ENCODE measurements around the gene DDX5.
"Not testable (repeated sequence)": the region's sequence is repeated elsewhere in the genome, so short reads cannot be mapped to it uniquely, and the experiment has no call there.

DDX5 gene

DNA sequence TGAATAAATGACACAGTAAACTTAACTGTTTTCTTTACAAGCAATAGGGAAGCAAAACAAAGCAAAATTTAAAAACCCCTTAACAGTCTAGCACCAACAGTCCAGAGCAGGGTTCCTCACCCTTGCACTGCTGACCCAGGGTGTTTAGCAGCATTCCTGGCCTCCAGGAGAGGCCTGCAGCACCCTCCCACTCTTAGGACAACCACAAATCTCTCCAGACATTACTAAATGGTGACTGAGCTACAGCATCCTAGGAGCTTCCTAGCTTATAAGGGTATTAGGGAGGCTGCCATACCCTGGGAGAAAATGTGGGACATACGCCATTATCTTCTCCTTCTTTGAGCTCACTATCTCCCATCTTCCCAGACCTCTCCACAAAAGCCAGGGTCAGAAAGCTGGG is 25.1 kb downstream of the DDX5 start:
- TF ChIP-seq, protein P1, sequence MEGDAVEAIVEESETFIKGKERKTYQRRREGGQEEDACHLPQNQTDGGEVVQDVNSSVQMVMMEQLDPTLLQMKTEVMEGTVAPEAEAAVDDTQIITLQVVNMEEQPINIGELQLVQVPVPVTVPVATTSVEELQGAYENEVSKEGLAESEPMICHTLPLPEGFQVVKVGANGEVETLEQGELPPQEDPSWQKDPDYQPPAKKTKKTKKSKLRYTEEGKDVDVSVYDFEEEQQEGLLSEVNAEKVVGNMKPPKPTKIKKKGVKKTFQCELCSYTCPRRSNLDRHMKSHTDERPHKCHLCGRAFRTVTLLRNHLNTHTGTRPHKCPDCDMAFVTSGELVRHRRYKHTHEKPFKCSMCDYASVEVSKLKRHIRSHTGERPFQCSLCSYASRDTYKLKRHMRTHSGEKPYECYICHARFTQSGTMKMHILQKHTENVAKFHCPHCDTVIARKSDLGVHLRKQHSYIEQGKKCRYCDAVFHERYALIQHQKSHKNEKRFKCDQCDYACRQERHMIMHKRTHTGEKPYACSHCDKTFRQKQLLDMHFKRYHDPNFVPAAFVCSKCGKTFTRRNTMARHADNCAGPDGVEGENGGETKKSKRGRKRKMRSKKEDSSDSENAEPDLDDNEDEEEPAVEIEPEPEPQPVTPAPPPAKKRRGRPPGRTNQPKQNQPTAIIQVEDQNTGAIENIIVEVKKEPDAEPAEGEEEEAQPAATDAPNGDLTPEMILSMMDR (IDR thresholded peaks at IDR 0.05; ENCODE audit: low read depth, low read length, missing control alignments) = no peak
- DNase-seq (ENCODE audit: low read depth) = no peak
- no peak overlapping the region for H3K4me3 ChIP-seq (ENCODE audit: low read depth, low read length)

DNA sequence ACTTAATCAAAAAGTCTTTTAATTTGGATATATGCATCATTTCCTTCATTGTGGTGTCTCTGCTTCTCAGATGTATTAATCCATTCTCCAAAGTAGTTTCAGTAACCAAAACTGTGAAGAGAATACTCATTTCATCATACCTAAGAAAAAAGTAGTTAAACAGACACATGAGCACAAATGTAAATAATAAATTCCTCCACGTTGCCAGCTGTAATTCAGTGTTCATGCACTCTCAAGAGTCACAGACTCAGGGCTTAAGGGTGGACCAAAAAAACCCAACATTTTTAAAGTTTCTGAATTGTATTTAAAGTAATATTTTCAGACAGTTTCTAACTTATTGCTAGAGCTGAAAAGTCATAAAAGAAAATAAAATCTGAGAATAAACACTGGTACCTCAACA is 28.2 kb downstream of the DDX5 start:
- H3K4me3 ChIP-seq (ENCODE audit: low read depth, low read length) = no peak overlapping the region
- TF ChIP-seq, protein P1 (IDR thresholded peaks at IDR 0.05; ENCODE audit: low read depth, low read length, missing control alignments) = no peak
- no peak for DNase-seq (ENCODE audit: low read depth)

DNA sequence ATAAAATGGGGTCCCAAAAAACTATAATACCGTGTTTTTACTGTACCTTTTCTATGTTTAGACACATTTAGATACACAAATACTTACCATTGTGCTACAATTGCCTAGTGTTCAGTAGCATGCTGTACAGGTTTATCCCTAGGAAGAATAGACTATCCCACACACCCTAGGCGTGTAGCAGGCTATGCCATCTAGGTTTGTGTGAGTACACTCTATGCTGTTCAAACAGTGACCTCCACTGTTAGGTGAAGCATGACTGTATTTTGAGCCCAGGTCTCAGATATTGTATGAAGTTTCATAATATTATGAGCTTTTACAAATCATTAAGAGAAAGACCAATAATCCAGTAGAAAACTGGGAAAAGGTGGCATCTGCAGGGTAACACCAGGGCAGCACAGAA is 33.5 kb downstream of the DDX5 start:
- H3K4me3 ChIP-seq (ENCODE audit: low read depth, low read length) = no peak overlapping the region
- TF ChIP-seq, protein P1 (IDR thresholded peaks at IDR 0.05; ENCODE audit: low read depth, low read length, missing control alignments) = no peak
- DNase-seq (ENCODE audit: low read depth) = no peak

DNA sequence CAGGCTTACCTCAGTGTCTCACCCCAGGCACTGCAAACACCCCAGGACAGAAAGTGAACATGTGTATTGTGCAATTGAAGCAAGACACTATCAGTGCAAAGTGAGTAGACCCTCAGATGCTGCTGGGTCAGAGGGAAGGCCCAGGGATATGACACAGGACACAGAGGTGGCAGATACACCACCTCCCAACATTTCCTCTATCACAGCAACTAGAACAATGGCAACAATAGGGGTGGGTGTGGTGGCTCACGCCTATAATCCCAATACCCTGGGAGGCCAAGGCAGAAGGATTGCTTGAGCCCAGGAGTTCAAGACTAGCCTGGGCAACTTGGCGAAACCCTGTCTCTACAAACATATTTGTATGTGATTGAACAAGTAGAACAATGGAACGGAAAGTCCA is 34.6 kb downstream of the DDX5 start:
- no peak overlapping the region for H3K4me3 ChIP-seq (ENCODE audit: low read depth, low read length)
- no peak for DNase-seq (ENCODE audit: low read depth)
- TF ChIP-seq, protein P1 (IDR thresholded peaks at IDR 0.05; ENCODE audit: low read depth, low read length, missing control alignments) = no peak

DNA sequence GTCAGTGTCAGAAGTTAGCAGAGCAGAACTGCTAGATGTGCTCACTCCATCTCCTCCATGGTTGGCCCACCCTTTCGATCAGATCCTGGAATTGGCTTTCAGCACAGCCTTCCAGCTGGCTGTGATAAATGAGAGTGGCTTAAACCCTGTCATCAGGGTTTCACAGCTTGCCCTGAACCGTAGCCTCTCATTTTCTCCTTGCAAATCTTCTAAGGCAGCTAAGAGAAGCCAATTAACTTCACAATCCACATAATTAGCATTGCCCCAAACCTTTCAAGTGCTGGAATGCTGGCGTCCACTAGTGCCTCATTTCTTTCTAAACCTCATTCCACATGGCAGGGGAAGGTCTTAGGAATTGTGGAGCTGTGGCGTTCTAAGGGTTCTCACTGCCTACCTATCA is 35.5 kb downstream of the DDX5 start:
- DNase-seq (ENCODE audit: low read depth) = no peak
- no peak overlapping the region for H3K4me3 ChIP-seq (ENCODE audit: low read depth, low read length)
- TF ChIP-seq, protein P1 (IDR thresholded peaks at IDR 0.05; ENCODE audit: low read depth, low read length, missing control alignments) = no peak

DNA sequence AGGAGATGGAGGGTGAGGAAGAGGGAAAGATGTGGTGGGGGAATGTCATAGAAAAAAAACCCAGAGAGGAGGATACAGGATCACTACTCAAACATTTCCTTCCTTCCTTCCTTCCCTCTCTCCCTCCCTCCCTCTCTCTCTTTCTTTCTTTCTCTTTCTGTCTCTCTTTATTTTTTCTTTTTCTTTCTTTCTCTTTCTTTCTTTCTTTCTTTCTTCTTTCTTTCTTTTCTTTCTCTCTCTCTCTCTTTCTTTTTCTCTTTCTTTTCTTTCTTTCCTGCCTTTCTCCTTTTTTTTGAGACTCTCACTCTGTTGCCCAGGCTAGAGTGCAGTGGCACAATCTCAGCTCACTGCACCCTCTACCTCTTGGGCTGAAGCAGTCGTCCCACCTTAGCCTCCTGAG is 39.3 kb downstream of the DDX5 start:
- H3K4me3 ChIP-seq (ENCODE audit: low read depth, low read length); DNase-seq (ENCODE audit: low read depth): not testable (repeated sequence)

DNA sequence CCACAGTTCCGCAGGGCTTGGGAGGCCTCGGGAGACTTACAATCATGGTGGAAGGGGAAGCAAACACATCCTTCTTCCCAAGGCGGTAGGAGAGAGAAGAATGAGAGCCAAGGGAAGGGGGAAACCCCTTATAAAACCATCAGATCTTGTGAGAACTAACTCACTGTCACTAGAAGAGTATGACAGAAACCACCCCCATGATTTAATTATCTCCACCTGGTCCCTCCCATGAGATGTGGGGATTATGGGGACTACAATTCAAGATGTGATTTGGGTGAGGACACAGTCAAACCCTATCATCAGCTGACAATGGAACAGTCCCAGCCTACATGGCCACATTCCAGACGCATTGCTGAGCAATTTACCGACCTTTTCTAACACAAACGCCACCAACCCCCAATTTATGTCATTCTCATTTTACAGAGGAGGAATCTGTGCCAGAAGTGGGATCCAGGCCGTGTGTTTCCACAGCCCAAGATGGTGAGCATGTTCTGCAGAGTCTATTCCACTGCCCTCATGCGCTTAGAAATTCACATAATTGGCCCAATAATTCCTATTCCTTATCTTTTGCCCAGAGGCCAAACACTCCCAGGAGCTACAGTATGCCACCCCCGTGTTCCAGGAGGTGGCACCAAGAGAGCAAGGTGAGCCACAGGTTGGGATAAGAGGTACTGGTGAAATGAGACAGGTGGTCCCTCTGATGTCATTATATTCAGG is 39.9 kb downstream of the DDX5 start:
- no peak for DNase-seq (ENCODE audit: low read depth)
- H3K4me3 ChIP-seq (ENCODE audit: low read depth, low read length) = no peak overlapping the region
- TF ChIP-seq, protein P1 (IDR thresholded peaks at IDR 0.05; ENCODE audit: low read depth, low read length, missing control alignments) = no peak
